K562 (cell line): Measurements from ENCODE around the gene ASCC1. TPM values are rescaled to one million over a fixed set of nuclear protein-coding genes. Genes with fewer than 3 reads are reported as not detected.

Experiments
- CCAR2 ChIP-seq: fragments of 200-400 bp; formaldehyde crosslinking; IDR thresholded peaks from 2 replicates; pipeline ENCODE4 v1.6.1; 2017; ENCODE audit warnings: mild to moderate bottlenecking, low read depth, low read length
- ETV6 ChIP-seq, 3 experiments: fragments of 150-350 bp in 1 of 3; sonication (generic) in 1 of 3; formaldehyde crosslinking in 1 of 3; IDR thresholded peaks; 2 replicates each; pipeline versions ENCODE4 v1.6.1 to v1.8.0; 2014 to 2022; ENCODE audit warnings: borderline replicate concordance in 2 of 3, low read depth in 2 of 3, antibody characterized with exemption in 1 of 3, low read length in 1 of 3, mild to moderate bottlenecking in 1 of 3, missing genetic modification reagents in 1 of 3
- GATAD2A ChIP-seq: fragments of 450-650 bp; IDR thresholded peaks from 2 replicates; pipeline ENCODE4 v1.6.1; 2017
- HLTF ChIP-seq: fragments of 450-650 bp; IDR thresholded peaks from 2 replicates; pipeline ENCODE4 v1.6.1; 2016
- HNRNPK ChIP-seq: fragments of 200-400 bp; formaldehyde crosslinking; IDR thresholded peaks from one replicate; pipeline ENCODE4 v1.6.1; 2018; ENCODE audit warnings: mild to moderate bottlenecking, low read depth, low read length; ENCODE audit not compliant: poor library complexity, severe bottlenecking
- KDM2B ChIP-seq: fragments of 250-450 bp; sonication (Bioruptor Pico); IDR thresholded peaks from 2 replicates; pipeline ENCODE4 v1.8.0; 2021; ENCODE audit warnings: mild to moderate bottlenecking, moderate library complexity
- MCM7 ChIP-seq, 2 experiments: fragments of 450-650 bp; IDR thresholded peaks; 2 replicates each; pipeline ENCODE4 v1.6.1; 2016 to 2018
- POLR2B ChIP-seq: fragments of 450-650 bp; IDR thresholded peaks from 2 replicates; pipeline ENCODE4 v1.6.1; 2018; ENCODE audit warnings: low read depth; ENCODE audit not compliant: partially characterized antibody
- PTBP1 ChIP-seq: fragments of 200-400 bp; formaldehyde crosslinking; IDR thresholded peaks from 2 replicates; pipeline ENCODE4 v1.6.1; 2017; ENCODE audit warnings: low read depth, low read length
- RB1 ChIP-seq: fragments of 450-650 bp; IDR thresholded peaks from 2 replicates; pipeline ENCODE4 v1.6.1; 2017; ENCODE audit warnings: low read depth, mild to moderate bottlenecking
- SIN3B ChIP-seq: fragments of 450-650 bp; IDR thresholded peaks from 2 replicates; pipeline ENCODE4 v1.6.1; 2017; ENCODE audit warnings: low read depth, mild to moderate bottlenecking, moderate library complexity
- SRF ChIP-seq, 2 experiments: fragments of 250-450, 450-650 bp in 1 of 2; sonication (Bioruptor Pico) in 1 of 2; sonication (generic) in 1 of 2; formaldehyde crosslinking; IDR thresholded peaks; 2 replicates each; pipeline versions ENCODE4 v1.5.0 to v1.5.1; 2020 to 2022; ENCODE audit warnings: mild to moderate bottlenecking in 1 of 2, missing genetic modification reagents in 1 of 2
- TCF3 ChIP-seq: sonication (generic); formaldehyde crosslinking; IDR thresholded peaks from 2 replicates; pipeline ENCODE4 v1.4.0; 2020; ENCODE audit warnings: mild to moderate bottlenecking, missing genetic modification reagents
- ZNF121 ChIP-seq: sonication (generic); formaldehyde crosslinking; conservative IDR thresholded peaks from 2 replicates; pipeline ENCODE4 v1.8.0; 2022; ENCODE audit warnings: missing genetic modification reagents
- ZZZ3 ChIP-seq: fragments of 450-650 bp; IDR thresholded peaks from 2 replicates; pipeline ENCODE4 v1.6.1; 2016; ENCODE audit warnings: antibody characterized with exemption, mild to moderate bottlenecking, moderate library complexity
- polyA plus RNA-seq, 8 experiments: library from polyadenylated mRNA; depleted of rRNA in 4 of 8; stranded (reverse) in 5 of 8; unstranded in 3 of 8; fragments of >200 nt; fragmentation: Nextera tagmentation in 2 of 8; fragmentation: Illumina TruSeq in 1 of 8; extraction: Ambion mirVana in 2 of 8; extraction: Trizol in 1 of 8; gene quantifications; 2 replicates each; pipeline versions ENCODE4 v1.2.1 to v1.2.3, GENCODE V29; 2011 to 2014; ENCODE audit warnings: inconsistent platforms in 1 of 8, missing spikeins in 1 of 8
- total RNA-seq, 7 experiments: library from RNA; depleted of rRNA in 6 of 7; stranded (reverse); fragments of >200 nt in 6 of 7; fragmentation: Illumina TruSeq in 2 of 7; extraction: Trizol in 2 of 7; gene quantifications; 2 replicates each; pipeline versions ENCODE4 v1.2.1 to v1.2.3, GENCODE V29; 2011 to 2021; ENCODE audit warnings: low replicate concordance in 1 of 7
- TF ChIP-seq, protein P1 (sequence below): fragments of 450-650 bp; formaldehyde crosslinking; IDR thresholded peaks from 2 replicates; pipeline ENCODE4 v1.4.0; 2022; ENCODE audit warnings: missing genetic modification characterization
- TF ChIP-seq, protein P2 (sequence below): fragments of 250-450 bp; sonication (Bioruptor Pico); IDR thresholded peaks from 2 replicates; pipeline ENCODE4 v1.8.0; 2022; ENCODE audit warnings: inconsistent platforms
- TF ChIP-seq, protein P3 (sequence below), 3 experiments: fragments of 200-800 bp in 1 of 3; sonication (Bioruptor generic) in 1 of 3; sonication (generic) in 1 of 3; formaldehyde crosslinking in 1 of 3; IDR thresholded peaks; 2 replicates each; pipeline versions ENCODE4 v1.6.1 to v1.8.0; 2016 to 2022; ENCODE audit warnings: mild to moderate bottlenecking in 2 of 3, missing compliant biosample characterization in 2 of 3, missing genetic modification characterization in 2 of 3, missing genetic modification reagents in 1 of 3
- TF ChIP-seq, protein P4 (sequence below): fragments of 450-650 bp; IDR thresholded peaks from 2 replicates; pipeline ENCODE4 v1.7.0; 2016; ENCODE audit warnings: borderline replicate concordance
- TF ChIP-seq, protein P5 (sequence below): sonication (generic); formaldehyde crosslinking; IDR thresholded peaks from 2 replicates; pipeline ENCODE4 v1.8.0; 2022; ENCODE audit warnings: mild to moderate bottlenecking, low read depth, missing genetic modification reagents

Gene ASCC1
- total and polyA plus RNA-seq, 9 of the 15 experiments (the other 6 are each of a cell fraction or from before 2014, with no cell fraction given): 31.7 to 73.3 (median 52.8) TPM

DNA sequence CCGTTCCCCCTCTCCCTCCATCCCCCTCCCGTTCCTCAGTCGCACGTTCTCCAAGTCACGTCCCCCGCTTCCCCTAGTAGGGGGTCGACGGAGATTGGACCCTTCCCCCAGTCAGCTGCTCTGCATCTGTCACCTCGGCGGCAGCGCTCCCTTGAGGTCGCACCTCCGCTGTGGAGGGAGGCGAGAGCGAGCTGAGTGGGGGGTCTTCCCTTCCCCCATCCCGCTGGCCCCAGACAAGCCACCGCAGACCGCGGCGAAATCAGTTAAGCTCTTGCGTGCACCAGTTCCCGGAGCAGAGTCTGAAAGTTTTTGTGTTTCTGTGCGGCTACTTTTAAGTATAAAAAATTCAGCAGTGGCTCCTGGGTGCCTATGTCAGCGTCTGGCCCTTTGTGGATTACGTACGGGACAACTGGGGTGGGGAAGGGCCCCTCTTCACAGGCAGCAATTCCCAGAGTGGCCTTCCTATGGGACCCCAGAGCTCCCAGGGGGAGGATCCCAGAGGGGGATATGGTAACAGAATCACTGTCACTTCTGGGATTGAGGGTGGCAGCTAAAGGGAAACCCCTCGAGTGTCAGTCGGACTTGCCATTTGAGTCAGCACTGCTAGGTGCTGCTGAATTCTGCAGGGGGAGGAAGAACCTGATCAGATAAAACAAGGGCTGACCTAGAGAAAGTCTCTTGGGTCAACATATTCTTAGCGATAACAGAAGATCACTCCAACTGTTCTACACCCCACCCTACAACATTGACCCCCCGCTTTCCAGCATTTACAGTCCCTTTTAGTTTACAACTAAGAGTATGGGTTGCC lies 45.1 kb upstream of the ASCC1 start (continued):
- no peak; the same call in 1 of the 2 replicates for TF ChIP-seq TCF3 (CRISPR knock-in tag)
- TF ChIP-seq POLR2B: peak; percentile 69
- peak; percentile 55; the same call in 1 of the 2 replicates for TF ChIP-seq RB1
- 0 out of 2 replicates have a peak, but pooled peaks have one; percentile 45 for TF ChIP-seq CCAR2
- no peak for TF ChIP-seq KDM2B (CRISPR knock-in tag)
- no peak; a peak in 1 of 4 replicates for TF ChIP-seq ETV6 (IDR thresholded peaks at IDR 0.05; ENCODE audit: borderline replicate concordance in 1 of 2, low read depth in 2 of 2, low read length in 1 of 2)
- no peak for TF ChIP-seq ETV6 (CRISPR knock-in tag; IDR thresholded peaks at IDR 0.05; ENCODE audit: borderline replicate concordance)
- no peak for TF ChIP-seq MCM7 (IDR thresholded peaks at IDR 0.05)
- TF ChIP-seq, protein P1, sequence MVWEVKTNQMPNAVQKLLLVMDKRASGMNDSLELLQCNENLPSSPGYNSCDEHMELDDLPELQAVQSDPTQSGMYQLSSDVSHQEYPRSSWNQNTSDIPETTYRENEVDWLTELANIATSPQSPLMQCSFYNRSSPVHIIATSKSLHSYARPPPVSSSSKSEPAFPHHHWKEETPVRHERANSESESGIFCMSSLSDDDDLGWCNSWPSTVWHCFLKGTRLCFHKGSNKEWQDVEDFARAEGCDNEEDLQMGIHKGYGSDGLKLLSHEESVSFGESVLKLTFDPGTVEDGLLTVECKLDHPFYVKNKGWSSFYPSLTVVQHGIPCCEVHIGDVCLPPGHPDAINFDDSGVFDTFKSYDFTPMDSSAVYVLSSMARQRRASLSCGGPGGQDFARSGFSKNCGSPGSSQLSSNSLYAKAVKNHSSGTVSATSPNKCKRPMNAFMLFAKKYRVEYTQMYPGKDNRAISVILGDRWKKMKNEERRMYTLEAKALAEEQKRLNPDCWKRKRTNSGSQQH (CRISPR knock-in tag): no peak
- TF ChIP-seq, protein P2, sequence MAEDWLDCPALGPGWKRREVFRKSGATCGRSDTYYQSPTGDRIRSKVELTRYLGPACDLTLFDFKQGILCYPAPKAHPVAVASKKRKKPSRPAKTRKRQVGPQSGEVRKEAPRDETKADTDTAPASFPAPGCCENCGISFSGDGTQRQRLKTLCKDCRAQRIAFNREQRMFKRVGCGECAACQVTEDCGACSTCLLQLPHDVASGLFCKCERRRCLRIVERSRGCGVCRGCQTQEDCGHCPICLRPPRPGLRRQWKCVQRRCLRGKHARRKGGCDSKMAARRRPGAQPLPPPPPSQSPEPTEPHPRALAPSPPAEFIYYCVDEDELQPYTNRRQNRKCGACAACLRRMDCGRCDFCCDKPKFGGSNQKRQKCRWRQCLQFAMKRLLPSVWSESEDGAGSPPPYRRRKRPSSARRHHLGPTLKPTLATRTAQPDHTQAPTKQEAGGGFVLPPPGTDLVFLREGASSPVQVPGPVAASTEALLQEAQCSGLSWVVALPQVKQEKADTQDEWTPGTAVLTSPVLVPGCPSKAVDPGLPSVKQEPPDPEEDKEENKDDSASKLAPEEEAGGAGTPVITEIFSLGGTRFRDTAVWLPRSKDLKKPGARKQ (CRISPR knock-in tag): no peak
- peak; percentile 91 for TF ChIP-seq GATAD2A
- TF ChIP-seq PTBP1: no peak
- TF ChIP-seq SRF (CRISPR knock-in tag; IDR thresholded peaks at IDR 0.05): no peak
- no peak for TF ChIP-seq ZZZ3
- TF ChIP-seq, protein P3, sequence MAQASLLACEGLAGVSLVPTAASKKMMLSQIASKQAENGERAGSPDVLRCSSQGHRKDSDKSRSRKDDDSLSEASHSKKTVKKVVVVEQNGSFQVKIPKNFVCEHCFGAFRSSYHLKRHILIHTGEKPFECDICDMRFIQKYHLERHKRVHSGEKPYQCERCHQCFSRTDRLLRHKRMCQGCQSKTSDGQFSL (CRISPR knock-in tag; IDR thresholded peaks at IDR 0.05): peak; percentile 98
- TF ChIP-seq, protein P3 (tag; IDR thresholded peaks at IDR 0.05): peak in 1 of 2 experiments; percentile 82; a peak in 2 of 4 replicates
- TF ChIP-seq SIN3B: no peak
- no peak for TF ChIP-seq HNRNPK
- TF ChIP-seq, protein P4, sequence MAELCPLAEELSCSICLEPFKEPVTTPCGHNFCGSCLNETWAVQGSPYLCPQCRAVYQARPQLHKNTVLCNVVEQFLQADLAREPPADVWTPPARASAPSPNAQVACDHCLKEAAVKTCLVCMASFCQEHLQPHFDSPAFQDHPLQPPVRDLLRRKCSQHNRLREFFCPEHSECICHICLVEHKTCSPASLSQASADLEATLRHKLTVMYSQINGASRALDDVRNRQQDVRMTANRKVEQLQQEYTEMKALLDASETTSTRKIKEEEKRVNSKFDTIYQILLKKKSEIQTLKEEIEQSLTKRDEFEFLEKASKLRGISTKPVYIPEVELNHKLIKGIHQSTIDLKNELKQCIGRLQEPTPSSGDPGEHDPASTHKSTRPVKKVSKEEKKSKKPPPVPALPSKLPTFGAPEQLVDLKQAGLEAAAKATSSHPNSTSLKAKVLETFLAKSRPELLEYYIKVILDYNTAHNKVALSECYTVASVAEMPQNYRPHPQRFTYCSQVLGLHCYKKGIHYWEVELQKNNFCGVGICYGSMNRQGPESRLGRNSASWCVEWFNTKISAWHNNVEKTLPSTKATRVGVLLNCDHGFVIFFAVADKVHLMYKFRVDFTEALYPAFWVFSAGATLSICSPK: peak; percentile 16; the same call in 1 of the 2 replicates
- TF ChIP-seq ZNF121 (CRISPR knock-in tag): no peak
- no peak; the same call in 1 of the 2 replicates for TF ChIP-seq HLTF
- TF ChIP-seq, protein P5, sequence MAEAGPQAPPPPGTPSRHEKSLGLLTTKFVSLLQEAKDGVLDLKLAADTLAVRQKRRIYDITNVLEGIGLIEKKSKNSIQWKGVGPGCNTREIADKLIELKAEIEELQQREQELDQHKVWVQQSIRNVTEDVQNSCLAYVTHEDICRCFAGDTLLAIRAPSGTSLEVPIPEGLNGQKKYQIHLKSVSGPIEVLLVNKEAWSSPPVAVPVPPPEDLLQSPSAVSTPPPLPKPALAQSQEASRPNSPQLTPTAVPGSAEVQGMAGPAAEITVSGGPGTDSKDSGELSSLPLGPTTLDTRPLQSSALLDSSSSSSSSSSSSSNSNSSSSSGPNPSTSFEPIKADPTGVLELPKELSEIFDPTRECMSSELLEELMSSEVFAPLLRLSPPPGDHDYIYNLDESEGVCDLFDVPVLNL (CRISPR knock-in tag): 0 out of 2 replicates have a peak, but pooled peaks have one; percentile 6
